GM12891 (cell line): ENCODE measurements around the gene PTPRG.

ENCODE experiments used
- PAX5 ChIP-seq: IDR thresholded peaks from 2 replicates; pipeline ENCODE4 v1.6.1; 2011; ENCODE audit warnings: low read length, moderate library complexity, mild to moderate bottlenecking; ENCODE audit not compliant: insufficient read depth, severe bottlenecking
- POLR2A ChIP-seq: IDR thresholded peaks from 2 replicates; pipeline ENCODE4 v1.6.1; 2011; ENCODE audit warnings: low read depth, low read length, control low read depth
- POLR2AphosphoS5 ChIP-seq: IDR thresholded peaks from 2 replicates; pipeline ENCODE4 v1.6.1; 2011; ENCODE audit warnings: low read depth, low read length, control low read depth
- POU2F2 ChIP-seq: IDR thresholded peaks from 2 replicates; pipeline ENCODE4 v1.6.1; 2011; ENCODE audit warnings: low read depth, mild to moderate bottlenecking, control low read depth, low read length, moderate library complexity
- SPI1 ChIP-seq: IDR thresholded peaks from 2 replicates; pipeline ENCODE4 v1.6.1; 2011; ENCODE audit warnings: low read depth, low read length, control low read depth
- TAF1 ChIP-seq: IDR thresholded peaks from 2 replicates; pipeline ENCODE4 v1.6.1; 2011; ENCODE audit warnings: low read depth, low read length, control low read depth

DNA sequence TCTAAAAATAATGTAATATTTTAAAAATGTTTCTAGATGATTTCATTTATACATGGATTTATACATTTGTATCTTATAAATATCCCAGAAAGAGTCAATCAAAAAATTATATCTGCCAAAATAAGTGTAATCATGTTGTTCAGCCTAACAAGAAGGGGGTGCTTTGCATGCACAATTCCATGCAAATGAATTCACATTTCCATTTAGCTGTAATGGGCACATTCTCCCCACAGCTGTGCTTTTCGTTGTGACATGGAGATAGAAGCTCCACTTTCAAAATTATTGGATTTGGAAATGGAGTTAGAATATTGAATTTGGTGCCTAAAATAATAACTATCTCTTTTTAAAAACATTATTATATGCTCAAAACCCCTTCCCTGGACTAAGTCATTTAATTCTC, 270.6 kb downstream of the PTPRG start:
- no peak for TF ChIP-seq POLR2AphosphoS5
- TF ChIP-seq POLR2A, result no peak
- no peak for TF ChIP-seq SPI1
- no peak for TF ChIP-seq TAF1
- no peak for TF ChIP-seq PAX5
- TF ChIP-seq POU2F2, result no peak
